GM19372 (cell line): ENCODE results near the gene PLCL1.
A peak's percentile ranks its signal among the peaks of the same experiment; 100 is the strongest.
"Not testable (repeated sequence)": the region's sequence is repeated elsewhere in the genome, so short reads cannot be mapped to it uniquely, and the experiment has no call there.

ENCODE experiments used
- ATAC-seq: cut with Tn5 transposase; IDR thresholded peaks from one replicate; pipeline ENCODE4 v1.9.1; 2021; ENCODE audit warnings: mild to moderate bottlenecking, low read depth, moderate library complexity; ENCODE audit not compliant: unreplicated experiment

Gene PLCL1

DNA sequence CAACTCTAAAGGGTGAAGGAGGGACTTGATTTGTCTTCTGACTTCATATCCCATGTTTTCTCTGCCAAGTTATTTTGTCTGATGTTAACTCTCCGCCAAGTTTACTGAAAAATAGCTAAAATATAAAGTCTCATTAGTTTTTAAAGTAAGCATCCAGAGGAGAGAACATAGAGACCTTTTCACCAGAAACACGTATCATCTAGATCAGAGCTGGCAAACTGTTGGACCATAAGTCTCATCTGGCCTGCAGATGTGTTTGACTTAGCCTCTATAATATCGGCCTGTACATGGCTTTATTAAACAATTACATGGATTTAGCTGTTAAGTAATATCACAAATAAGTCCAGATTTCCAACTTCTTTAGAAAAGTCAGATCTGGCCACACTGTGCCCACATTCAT, 182.6 kb downstream of the PLCL1 start:
- ATAC-seq, result no peak

DNA sequence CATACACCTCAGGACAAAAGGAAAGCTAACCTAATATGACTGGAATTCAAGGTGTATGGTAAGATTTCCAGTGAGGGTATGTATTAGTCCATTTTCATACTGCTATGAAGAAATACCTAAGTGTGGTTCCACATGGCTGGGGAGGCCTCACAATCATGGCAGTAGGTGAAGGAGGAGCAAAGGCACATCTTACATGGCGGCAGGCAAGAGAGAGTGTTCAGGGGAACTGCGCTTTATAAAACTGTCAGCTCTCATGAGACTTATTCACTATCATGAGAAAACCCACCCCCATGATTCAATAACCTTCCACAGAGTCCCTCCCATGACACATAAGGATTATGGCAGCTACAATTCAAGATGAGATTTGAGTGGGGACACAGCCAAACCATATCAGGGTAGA, 186.0 kb downstream of the PLCL1 start:
- ATAC-seq, result no peak

DNA sequence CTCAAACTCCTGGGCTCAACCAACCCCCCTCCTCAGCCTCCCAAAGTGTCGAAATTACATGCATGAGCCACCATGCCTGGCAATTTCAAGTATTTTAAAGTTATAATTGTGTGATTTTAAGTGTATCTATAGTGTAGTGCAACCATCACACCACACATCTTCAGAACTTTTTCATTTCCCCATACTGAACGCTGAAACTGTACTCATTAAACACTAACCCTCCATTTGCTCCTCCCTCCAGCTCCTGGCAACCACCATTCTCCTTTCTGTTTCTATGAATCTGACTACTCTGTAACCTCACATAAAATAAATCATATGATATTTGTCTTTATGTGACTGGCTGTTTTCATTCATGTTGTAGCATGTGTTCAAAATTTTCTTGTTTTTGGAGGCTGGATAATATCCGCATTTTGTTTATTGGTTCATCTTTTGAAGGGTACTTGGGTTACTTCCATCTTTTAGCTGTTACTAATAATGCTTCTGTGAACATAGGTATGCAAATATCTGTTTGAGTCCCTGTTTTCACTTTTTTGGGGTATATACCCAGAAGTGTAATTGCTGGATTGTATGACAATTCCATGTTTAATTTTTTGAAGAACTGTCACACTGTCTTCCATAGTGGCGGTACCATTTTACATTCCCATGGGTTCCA, 188.2 kb downstream of the PLCL1 start:
- peak; percentile 94 for ATAC-seq

DNA sequence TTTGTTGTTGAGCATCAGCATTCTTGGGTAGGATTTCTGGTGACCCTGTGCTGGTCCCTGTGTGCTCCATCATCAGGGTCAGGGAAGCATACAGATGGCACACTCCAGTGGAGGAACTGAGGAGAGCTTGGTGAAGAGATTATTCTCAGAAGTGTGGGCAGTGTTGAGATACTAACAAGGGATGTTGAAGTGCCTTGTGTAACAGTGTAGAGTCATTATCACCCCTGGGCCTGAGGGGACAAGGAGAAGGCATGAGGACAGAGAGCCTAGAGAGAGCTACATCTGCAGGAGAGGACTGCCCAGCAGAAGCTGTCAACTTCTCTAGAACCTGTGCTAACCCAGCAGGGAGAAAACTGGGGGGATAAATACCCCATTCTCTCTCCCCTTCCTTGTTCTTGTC, 189.0 kb downstream of the PLCL1 start:
- no peak for ATAC-seq

DNA sequence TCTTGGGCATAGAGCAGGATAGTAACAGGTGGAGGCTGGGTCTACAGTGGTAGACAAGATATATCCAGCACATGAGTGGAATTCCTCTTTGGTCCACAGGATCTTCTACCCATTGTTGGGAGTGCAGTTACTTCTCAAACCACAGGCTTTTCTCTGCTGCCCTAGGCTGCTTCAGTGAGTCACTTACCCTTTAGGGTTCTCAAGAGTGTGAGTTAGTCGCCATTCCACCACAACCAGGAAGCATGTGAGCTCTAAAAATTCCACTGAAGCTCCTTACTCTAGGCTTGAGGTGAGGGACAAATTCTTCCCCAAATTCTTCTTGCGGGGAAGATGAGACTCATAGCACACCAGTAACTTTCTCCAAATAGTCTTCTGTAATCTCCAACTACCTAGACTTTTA, 189.4 kb downstream of the PLCL1 start:
- no peak for ATAC-seq

DNA sequence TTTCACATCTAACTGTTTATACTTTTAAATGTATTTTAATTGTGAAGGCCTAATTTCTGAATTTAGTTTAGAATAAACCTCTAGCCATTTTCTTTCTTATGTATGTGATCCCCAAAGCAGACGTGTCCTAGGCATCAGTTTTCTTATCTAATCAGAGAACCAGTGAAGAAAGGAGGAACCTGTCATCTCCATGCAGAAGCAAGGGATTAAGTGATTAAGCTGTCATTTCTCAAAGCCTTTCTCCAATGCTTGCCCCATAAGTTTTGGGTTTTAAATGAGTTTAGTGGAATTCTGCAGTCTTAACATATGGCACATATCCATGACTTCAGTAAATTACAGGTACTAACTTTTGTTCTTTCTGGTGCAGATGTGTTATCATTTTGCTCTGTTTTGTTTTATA, 190.4 kb downstream of the PLCL1 start:
- ATAC-seq, result no peak

DNA sequence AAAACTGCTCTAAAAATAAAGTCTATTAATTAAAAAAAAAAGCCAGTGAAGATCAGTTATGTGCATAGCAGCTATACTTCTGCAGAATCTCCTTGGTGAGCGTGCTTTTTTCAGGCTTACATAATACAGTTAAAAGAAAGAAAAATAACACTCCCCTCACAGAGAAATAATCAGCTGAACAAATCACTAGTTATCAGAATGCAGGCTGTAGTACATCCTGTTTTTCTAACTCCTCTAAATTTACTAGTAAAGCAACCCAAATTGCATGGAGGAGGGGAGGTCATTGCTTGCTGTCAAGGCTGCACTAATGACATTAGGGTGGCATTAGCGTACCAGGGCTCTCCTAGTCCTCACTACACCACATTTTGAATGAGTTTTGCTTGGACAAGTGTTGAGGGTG, 192.2 kb downstream of the PLCL1 start:
- ATAC-seq, result no peak

DNA sequence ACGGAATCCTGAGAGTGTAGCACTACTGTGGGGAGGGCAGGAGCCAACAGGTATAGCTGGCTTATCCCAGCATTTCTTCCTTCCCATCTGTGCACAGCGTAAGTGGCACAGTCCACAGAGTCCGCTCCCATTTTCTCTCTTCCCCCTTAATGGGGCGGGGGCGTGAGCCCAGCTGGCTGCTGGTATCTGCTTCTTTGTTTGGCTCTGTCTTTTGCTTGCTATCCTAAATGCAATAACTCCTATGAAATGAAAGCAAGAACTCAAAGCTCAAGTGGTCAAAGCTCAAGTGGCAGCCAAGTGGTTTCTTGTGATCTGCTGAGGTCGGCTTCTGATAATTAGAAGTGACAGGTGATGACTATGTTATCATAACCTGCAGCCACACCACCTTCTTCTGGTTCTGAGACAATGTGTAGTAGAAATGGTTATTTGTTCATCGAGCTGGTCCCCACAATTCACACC, 192.7 kb downstream of the PLCL1 start:
- ATAC-seq, result no peak

DNA sequence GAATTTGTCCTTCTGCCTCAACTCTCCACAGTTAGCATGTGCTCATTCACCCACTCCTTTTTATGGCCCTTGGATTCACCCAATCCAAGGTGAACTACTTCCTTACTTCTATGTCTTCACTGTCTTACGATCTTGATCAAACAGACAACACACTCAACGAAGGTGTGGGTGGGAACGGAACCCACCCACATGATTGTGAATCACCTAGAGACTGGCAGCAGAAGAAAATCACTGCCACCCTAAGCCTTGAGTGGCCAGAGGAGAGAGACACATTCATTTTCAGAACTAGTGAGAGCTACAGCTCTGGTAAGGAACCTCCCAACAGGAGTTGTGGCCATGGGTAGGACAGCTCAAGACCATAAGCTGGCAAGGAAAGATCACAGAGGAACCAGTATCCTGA, 194.3 kb downstream of the PLCL1 start:
- no peak for ATAC-seq

DNA sequence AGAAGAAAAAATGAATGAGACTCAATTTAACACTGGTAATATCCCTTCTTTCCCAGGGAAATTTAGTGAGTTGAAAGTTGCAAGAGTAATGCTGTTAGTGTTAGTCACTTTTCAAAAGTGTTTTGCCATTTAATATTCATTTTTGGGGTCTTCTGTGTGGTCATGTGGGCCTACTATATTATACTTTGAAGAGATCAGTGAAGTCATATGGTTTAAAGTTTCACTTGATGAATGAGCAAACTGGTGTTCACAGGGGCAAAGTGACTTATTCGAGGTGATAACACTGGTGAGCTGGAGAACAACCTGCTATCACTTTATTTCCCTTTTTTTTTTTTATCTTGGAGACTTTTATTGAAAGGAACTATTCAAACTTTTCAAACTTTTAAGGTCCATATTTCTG, 196.0 kb downstream of the PLCL1 start:
- no peak for ATAC-seq

DNA sequence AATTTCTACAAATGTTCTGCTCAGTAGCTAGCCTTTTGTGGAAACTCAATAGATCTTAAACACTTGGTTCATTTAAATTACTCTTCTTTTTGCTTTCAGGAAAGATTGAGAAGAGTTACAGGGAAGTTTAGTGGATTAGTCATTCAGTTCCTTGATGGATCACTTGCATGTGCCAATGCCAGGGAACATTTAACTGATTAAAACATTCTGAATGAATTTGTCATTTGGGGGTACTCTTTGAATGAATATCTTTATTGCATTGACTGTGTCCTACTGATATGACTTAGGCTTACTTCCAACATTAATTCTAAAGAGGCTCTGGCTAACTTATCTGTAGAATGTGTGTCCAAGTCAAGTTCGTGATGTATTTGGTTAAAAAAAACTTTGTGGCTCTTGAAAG, 199.8 kb downstream of the PLCL1 start:
- ATAC-seq, result no peak

DNA sequence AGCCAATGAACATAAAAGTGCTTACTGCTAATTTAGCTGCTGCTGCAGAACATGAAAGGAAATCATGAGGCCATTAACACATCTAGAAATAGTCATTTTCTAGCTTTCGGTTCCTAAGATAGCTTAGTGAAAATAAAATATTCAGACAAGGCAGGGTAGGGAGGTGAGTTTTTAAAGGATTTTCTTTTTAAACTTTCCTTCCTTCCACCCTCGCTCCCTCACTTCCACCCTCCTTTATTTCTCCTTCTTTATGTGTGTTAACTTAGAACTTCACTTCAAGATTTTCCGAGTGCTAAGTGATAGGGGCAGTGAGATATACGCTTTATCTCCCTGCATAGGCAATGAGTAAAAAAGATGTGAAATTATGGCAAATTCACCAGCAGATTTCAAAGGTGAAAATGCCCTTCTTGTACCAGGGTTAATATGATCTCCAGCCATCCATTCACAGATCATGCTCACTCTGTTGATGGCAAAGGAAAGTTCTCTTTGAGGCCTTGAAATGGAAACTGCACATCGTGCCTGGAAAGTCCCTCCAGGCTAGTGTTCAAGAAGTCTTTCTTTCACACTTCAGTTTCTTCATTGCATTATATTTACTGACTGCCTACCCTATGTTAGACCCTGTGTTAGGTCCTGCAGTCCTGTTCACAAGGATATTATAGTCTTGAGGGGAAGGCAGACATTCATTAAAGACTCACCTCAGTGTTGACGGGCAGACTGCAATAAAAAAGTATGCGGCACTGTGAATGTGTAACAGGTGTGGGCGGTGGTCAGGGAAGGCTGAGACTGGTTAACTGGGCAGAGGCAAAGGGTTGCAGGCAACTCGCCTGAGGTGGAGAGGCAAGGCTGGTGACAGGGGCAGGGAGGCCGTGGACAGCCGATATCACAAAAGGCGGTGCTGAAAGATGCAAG, 200.8 kb downstream of the PLCL1 start:
- peak; percentile 78 for ATAC-seq

DNA sequence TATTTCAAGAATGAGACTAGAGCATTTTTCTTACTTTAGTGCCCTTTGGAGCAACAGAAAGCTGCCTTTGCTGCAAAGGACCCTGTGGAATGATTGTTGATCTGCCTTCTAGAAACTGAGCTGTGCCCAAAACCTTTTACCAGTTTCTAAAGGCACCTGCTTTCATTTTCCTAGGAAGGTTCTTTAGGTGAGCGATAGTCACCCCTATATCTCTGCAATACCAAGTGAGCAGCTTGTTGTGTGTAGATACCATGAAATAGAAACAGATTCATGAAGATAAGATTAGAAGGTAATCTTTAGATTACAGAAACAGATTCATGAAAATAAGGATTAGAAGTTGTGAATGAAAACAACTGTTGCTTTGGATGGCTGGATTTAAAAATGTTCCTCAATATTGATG, 202.3 kb downstream of the PLCL1 start:
- no peak for ATAC-seq

DNA sequence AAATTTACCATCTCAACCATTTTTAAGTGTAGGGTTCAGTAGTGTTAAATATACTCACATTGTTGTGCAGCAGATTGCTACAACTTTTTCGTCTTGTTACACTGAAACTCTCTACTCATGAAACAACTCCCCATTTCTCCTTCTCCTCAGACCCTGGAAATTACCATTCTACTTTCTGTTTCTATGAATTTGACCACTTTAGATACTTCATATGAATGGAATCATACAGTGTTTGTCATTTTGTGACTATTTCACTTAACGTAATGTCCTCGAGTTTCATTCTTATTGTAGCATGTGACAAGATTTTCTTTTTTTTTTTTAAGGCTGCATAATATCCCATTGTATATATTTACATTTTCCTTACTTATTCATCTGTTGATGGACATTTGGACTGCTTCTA, 203.8 kb downstream of the PLCL1 start:
- ATAC-seq, result no peak

DNA sequence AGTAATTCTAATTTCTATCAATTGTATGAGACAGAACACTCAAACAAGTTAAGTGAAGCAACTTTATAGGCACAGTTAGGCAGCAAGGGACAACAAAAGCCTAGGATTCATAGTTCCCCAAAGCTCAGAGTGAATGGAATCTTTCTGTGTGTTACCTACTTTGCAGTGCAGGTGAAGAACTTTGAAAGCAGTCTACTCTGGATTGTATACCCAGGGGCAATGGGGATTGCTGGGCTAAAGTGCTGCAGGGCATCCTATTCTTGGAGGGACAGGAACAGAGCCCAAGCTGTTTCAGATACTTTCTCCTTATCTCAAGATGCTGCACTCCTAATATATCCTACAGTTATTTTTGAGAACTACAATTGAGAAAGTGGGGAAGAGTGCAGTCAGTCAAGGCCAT, 207.6 kb downstream of the PLCL1 start:
- ATAC-seq, result no peak

DNA sequence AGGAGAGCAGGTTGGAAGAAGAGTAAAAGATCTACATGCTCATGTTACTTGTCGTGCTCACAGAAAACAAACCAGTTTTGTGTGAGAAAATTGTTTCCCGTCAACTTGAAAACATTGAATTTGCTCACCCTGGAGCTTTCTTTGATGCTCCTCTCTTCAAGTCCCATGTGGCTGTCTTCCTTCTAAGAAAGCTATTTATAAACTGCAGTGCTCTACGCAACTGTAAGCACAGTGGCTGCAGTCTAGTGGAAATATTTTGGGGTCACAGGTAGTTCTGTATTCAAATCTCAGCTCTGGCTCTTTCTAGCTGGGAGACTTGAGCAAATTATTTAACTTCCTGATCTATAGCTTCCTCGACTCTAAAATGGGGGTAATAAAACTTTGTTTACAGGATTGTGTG, 211.8 kb downstream of the PLCL1 start:
- no peak for ATAC-seq

DNA sequence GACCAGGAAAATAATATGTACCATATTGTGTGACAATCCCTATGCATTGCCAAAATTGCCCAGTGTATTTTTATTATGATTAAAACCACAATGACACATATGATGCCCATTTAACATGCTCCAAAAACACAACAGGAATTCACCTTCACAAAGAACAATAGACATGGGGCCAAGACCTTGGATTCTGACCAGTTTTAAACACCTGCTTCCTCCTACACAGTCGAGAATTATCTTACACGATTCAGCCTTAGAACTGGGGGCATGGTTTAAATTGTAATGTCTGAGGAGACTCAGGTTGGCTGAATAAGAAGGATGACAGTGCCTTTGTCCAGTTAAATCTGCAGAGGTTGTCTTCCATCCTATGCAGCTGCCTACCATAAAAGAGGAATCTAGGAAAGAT, 212.7 kb downstream of the PLCL1 start:
- ATAC-seq, result no peak

DNA sequence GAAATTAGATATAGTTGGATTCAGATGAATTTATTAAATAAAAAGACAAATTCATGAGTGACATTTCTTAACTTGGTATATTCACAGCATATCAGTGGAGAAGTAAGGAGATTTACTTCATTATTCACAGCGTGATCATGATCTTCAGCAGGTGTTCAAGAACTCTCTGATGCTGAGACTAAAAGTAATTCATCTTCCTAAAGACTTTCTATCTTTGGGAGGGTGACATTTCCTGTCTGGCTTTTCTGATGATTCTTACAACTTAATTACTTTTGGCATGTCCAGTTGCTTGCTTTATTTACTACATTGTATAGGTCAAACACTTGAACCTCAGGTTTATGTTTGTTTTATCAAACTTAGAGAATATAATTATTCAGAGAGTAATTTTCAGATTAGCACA, 224.6 kb downstream of the PLCL1 start:
- ATAC-seq, result no peak

DNA sequence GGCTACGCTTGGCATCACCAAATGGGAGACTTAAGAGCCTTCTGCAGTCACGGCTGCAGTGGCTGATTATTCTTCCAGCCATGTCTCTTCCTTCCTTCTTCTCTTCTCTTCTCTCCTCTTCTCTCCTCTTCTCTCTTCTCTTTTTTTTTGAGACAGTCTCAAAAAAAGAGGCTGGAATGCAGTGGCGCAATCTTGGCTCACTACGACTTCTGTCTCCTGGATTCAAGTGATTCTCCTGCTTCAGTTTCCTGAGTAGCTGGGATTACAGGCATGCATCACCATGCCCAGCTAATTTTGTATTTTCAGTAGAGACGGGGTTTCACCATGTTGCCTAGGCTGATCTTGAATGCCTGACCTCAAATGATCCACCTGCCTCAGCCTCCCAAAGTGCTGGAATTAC, 225.2 kb downstream of the PLCL1 start:
- not testable (repeated sequence) for ATAC-seq

DNA sequence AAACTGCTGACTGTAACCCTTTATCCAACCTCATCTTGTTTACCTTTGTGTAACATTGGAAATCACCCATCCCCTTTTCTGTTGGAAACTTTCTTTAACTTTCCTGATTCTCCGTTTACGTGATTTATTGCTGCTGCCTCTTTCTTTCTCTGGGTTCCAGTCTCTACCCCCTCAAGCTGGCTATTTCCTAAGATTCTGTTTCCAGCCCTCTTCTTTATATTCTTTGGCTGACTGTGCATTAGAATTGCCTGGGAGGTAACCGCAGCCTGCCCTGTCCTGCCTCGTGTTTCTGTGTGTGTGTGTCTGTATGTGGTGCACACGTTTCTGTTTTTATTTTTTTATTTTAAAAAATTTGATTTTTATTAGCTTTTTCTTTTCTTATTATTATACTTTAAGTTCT, 229.2 kb downstream of the PLCL1 start:
- no peak for ATAC-seq

DNA sequence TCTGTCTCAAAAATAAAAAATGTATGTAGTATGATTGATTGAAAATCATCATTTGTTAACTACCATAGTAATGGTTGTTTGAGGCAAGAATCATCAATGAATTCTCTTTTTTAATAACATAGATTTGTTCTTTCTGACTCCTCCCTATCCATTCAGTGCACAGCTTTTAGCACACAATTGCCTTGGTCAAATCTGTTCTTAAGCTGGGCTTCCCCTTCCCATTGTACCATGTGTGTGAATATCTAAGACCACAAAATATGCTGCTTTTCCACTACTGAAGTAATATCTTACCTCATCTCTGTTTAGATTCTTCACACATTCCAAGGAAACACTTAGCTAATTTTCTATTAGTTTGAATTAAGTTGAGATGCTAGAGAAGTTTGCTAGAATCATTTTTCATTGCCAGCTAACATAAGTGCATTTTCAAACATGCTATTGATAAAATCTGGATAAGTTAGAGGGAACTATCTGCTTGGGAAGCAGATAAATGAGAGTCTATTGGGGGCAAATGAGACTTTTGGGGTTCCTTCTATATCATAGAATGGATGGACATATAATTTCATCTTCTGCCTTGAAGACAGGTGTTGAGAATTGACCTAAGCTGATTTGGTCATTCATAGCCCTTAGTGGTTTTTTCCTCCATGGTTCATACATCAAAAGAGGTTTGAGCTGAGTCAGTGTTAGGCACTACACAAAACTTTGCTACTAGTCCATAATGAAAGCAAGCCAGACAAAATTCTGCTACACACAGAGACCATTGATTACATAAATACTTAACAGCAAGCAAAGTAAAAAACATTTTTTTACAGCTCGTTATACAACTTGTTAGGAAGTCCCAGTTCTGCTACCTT, 231.9 kb downstream of the PLCL1 start:
- no peak for ATAC-seq
